GM21390 (cell line): Measurements from ENCODE around the gene SMIM20.

Source experiments
- ATAC-seq: cut with Tn5 transposase; IDR thresholded peaks from one replicate; pipeline ENCODE4 v1.9.1; 2021; ENCODE audit not compliant: unreplicated experiment

The SMIM20 gene

DNA sequence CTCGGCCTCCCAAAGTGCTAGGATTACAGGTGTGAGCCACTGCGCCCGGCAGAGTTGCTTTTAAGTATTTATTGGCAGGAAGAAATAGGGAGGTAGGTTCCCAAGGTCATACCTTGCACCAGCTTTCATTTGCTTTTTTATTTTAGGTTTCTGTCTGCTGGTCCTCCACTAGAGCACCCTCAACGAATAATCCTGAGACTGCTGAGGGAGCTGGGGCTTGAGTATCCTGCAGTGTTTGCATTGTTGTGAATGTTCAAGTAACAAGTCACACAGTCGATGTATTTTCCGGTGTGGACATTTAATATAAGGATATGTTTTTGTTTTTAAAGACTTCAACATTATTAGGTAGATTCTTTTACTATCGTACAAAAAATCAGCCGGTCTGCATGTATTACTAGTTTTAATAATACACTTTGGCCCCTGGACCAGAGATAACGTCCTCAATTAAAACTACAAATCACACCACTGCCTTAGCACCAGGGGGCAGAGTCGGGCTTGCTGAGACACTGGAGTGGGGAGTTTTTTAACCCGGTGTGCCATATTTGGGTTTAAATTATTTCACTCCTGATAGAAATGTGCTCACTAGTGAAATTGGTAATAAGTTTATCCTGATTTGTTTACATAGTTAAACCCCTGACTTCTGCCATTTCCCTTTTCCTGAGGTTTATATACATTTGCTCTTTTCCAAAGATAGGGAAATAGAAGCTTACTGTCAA, 11.6 kb downstream of the SMIM20 start:
- ATAC-seq = peak; percentile 75

DNA sequence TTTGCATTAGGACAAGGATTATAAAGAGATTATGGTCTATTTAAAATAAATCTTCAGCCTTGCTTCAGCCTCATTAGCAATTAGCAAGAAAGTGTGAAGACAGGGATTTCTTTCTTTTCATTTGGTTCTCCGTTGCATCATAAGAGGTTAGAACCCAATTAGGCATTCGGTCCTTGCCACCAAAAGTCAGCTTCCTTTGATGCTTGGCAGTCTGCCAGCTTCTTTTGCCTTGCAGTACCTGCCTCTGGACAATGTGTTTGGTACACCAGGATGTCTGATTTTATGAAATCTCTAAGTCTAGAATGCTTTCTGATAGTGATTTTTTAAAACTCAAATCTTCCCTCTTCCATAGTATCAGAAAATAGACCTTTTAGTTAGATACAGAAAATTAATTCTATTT, 12.4 kb downstream of the SMIM20 start:
- ATAC-seq = no peak

DNA sequence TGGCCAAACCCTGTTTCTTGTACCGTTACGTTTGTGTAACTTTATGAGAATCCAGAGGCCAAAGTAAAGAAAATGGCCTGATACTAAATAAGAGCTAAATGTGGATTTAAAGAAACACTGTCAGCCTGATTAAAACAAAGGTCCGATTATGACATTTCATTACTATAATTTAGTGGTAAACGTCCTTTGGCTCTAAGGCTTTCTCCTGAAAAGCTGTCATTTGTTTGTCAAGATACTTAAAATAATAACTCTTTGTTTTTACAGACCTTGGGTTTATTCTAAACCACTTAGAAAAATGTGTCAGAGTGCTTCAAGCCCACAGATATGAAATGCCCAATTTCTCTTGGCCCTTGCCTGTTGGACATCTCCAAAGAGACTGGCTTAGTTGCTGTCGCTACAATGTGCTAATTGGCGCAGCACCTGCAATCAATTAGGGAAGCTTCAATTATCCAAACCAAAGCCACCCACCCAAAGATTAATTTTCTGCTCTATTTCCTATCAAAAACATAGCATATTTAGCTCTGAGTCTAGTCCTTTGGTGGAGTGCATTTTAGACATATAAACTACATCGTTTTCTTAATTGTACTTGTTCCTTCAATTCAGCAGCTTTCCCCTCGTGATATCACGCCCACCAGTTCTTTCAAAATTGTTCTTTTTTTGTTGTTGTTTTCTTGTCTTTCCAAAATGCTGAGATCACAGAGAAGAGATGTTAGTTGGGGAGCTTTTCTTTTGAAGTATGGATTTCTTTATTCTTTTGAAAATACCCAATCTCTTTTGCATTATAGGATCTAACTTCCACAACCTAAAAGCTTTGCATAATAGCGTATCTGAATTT, 13.6 kb downstream of the SMIM20 start:
- no peak for ATAC-seq

DNA sequence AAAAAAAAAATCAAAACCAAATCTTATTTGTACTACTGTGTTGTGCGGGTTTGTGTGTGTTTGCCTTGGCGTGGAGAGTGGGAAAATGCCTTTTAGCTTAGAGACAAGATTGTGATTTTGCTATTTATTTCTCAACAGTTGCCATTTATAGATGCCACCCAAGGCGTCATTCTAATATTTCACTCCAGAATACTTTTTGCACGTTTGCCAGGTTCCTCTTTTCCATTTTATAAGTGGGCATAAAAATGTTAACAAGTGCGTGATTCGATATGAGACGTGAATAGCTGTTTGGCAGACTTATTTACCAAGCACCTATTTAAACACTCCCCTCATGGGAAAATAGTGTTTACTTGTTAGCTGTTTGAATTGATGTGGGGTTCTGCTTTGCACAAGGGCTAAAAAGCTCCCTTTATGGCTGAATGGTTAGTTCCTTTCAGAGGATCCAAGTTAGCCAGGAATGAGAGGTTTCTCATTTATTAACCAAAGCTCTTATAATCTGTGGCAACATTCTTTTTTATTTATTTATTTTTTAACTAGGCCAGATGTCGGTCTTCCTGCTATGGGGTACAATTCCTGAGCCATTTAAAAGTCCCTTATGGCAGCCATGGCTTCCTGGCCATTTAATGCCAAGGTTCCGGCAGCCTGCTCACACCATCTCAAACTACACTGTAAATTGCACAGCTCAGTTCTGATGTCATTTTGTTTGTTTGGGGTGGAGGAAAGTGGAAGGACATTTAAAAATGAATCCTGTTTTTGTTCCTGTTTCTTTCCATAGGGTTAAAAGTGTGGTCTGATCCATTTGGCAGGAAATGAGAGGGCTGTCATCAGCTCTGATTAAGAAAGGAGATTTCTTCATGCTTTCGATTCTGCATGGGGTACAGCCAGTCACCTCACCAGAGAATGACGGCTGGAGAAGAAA, 14.6 kb downstream of the SMIM20 start:
- ATAC-seq = no peak

DNA sequence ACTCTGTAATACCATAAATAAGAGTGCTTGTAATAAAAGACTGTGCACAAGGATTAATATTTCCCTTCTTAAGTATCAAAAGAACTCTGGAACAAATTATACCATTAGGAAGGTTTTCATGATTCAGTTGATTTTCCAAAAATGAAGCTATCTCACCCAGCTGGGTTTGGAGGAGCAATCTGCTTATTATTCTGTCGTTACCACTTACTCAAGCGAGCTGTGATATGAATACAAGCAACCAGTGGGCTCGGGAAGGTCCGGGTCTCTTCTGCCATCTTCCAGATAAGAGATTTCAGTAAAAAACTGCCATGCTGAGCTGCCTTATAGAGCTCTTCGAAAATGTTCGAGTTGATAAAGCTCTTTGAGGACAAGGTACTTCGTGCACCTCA, 15.3 kb downstream of the SMIM20 start:
- no peak for ATAC-seq

DNA sequence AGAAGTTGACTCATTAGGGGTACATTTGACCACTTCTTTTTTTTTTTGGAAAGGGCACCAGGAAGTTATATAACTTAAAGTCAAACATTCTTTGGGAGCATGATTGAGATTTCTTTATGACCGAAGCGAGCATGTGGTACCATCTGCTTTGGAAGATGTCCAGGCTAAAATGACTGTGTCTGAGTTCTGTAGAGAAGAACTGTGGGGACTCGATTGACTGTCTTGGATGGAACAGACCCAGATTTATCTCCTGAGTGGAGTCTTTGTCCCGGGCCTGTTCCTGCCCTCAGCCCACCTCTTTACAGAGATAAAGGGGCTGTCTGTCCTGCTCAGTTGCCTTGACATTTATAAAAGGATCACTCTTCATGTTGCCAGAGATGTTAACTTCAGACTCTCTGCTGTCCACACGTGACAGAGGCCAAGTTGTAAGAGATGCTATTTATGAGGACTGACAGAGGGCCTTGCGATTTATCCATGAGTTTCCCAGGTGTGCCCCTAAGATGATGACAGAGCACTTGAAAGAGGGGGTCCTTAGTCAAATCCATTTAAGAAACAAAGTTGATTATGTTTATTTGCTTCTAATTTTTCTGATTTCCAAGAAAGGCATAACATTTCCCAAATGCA, 16.8 kb downstream of the SMIM20 start:
- ATAC-seq = no peak

DNA sequence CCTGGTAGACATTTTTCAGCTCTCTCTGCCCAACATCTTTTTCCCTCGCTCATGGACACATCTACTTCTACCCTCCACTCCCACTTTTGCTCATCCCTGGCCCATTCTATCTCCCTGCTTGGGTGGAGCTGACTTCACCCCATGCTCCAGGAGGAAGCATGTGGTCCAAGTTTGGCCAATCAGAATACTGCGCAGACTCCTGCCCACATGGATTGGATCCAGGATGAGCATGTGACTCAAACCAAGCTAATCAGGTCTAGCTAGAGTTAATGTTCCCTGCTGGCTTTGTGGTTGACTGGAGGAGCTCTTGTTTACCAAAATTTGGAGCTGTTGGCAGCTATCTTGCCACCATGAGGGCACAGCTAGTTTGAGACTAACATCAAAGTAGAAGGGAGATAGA, 22.7 kb downstream of the SMIM20 start:
- ATAC-seq = no peak

DNA sequence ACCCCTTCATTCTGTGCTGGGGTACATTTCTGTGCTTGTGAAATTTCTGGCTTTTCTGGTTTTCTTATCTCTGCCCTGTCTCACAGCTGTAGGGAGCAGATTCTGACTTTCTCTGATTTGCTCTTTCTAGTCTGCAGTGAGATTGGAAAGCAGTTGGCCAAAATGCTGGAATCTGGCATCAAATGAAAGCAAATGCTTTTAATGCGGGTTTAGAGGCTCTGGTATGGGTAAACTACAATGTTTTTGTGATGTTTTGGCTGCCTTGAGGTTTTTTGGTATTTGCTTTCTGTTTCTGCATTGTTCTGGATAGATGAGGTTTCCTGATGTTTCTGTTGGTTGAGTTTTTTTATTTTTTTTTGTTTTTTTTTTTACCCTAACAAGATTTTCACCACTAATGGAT, 23.8 kb downstream of the SMIM20 start:
- ATAC-seq = no peak

DNA sequence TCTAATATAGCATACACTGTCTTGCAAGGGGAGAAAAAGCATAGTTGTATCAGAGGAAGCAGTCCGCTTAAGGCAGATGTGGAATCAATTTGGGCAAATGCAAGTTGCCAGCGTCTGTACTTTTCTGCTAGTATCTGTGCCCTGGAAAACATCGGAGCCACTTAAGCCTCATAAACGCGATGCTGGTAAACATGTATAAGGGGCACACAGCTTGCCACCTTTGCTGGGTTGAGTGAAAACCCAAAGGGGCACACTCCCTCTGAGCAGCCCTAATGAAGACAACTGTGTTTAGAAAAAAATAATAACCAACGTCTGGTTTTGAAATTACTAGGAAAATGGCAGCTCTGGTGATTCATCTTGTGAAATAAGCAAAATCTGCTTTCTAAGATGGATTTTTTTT, 24.3 kb downstream of the SMIM20 start:
- ATAC-seq = peak; percentile 21

DNA sequence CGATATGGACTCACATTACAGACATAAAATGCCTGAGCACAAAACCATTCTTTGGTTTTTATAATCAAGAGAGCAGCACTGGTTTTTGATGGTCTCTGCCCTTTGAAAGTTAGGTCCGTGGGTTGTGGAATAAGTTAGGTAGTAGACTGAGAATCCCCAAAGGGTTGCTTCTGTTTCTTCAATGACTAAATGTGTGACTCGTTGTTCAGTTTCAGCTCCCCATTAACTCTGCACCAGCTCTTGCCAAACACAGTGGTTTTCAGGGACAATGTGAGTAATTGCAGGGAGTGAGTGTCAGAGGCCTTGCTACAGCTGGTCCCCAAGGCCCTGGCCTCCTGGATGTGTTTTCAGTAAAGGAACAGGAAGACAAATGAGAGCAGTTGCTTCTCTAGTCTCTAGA, 24.8 kb downstream of the SMIM20 start:
- peak; percentile 89 for ATAC-seq

DNA sequence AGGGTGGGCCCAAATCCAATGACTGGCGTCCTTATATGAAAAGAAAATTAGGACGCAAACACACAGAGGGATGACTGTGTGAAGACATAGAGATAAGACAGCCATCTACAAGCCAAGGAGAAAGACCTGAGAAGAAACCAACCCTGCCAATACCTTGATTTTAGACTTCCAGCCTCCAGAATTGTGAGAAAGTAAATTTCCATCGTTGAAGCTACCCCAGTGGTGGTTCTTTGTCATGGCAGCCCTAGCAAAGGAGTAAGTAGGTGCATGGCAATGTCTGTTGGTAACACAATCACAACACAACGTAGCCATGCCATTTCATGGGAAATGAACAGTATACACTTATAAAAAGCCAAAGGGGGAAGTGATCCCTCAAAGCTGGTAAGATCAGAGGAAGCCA, 25.3 kb downstream of the SMIM20 start:
- no peak for ATAC-seq

DNA sequence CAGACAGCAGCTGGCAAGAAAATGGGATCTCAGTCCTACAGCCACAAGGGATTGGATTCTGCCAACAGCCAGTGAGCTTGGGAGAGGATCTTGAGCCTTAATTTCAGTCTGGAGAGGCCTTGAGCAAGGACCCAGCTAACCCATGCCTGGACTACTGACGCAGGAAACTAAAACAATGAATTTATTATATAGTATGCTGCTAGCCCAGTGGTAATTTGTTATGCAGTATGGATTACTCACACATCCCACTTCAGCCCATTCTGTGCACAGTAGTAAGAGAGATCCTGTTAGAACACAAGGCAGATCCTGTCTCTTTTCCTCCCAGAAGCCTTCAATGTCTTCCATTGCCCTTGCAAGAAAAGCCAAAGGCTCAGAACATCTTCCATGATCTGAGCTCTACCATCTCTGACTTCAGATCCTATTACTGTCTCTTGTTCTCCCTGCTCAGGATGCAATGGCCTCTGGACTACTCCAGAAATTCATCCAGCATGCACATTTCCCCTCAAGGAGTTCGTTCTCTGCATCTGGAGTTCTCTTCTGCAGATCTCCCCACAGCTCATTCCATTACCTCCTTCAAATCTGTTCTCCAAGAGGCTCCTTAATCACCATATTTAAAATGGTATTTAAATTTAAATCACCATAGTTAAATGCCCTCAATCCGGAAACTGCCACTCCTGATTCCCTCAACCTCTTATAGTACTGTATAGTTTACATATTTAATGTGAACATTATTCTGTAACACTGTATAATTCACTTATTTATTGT, 27.6 kb downstream of the SMIM20 start:
- ATAC-seq = no peak

DNA sequence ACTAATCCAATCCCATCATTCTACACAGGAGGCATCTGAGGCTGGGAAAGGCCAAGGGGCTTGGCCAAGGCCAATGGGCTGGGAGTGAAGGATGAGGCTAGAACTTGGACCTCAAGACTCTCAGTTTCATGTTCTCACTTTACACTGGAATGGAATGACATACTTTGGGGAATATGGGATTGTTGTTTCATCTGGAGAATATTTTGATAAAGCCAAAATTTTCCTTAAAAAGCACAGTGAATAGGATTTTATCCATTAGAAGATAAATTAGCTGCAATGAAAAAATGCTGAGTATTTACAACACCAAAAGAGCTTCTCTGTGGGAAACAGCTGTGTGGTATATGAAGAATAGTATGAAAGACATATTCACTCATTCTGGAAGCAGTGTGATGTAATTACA, 29.3 kb downstream of the SMIM20 start:
- ATAC-seq = no peak

DNA sequence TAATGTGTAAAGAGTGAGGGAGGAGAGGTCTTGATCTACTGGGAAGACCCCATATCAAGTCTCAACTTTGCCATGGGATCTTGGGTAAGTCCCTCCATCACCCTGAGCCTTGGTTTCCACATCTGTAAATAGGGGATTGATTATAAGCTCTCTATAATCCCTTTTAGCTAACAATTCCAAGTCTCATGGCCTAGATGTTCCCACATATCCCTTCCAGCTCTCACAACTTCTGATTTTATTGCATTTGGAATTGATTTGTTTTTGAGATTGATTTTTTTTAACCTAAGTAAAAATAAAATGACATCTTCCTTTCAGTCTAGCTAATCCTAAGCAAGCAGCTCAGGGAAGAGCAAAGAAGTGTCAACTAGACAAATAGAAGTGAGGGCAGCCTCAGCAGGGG, 29.8 kb downstream of the SMIM20 start:
- no peak for ATAC-seq

DNA sequence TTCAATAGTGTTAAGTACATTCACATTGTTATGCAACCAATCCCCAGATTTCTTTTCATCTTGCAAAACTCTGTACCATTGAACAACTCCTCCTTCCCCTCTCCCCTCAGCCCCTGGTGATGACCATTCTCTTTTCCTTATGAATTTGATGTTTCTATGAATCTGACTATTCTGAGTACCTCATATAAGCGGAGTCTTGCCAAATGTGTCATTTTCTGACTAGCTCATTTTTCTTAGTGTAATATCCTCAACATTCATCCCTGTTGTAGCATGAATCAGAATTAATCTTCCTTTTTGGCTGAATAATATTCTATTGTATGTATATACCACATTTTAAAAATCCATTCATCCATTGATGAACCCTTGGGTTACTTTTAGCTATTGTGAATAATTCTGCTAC, 34.0 kb downstream of the SMIM20 start:
- no peak for ATAC-seq

DNA sequence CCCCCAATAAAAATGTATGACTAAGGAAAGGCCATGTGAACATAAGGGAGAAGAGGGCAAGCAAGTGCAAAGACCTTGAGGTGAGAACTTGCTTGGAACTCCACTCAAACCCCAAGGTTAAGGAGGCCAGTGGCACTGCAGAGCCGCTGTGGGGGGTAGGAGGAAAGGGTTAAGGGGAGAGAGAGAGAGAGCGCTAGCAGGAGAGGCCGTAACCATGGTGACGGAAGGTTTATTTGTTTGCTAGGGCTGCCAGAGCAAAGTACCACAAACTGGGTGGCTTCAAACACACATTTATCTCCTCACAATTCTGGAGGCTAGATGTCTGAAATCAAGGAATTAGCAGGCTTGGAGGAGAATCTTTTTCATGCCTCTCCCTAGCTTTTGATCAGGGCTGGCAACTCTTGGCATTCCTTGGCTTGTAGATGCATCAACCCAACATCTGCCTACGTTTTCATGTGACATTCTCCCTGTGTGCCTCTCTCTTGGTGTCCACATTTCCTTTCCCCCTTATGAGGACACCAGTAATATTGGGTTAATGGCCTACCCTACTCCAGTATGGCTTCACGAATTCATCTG, 35.2 kb downstream of the SMIM20 start:
- ATAC-seq = no peak

DNA sequence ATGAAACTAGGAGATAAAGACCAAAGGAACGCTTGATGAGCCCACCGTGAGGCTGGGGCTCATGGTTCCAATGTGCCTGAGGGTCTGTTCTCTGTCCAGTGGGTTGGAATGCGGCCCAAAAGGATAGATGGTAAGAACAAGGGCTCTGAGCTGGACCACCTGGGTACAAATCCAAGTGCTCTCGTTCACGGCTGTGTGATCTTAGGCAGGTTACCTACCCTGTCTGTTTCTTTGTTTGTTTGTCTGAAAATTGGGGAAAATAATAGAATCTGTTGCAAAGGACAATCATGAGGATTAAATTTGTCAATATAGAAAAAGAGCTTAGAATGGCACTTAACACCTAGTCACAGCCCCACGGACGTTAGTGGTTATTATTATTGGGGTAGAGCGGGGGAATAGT, 36.0 kb downstream of the SMIM20 start:
- no peak for ATAC-seq

DNA sequence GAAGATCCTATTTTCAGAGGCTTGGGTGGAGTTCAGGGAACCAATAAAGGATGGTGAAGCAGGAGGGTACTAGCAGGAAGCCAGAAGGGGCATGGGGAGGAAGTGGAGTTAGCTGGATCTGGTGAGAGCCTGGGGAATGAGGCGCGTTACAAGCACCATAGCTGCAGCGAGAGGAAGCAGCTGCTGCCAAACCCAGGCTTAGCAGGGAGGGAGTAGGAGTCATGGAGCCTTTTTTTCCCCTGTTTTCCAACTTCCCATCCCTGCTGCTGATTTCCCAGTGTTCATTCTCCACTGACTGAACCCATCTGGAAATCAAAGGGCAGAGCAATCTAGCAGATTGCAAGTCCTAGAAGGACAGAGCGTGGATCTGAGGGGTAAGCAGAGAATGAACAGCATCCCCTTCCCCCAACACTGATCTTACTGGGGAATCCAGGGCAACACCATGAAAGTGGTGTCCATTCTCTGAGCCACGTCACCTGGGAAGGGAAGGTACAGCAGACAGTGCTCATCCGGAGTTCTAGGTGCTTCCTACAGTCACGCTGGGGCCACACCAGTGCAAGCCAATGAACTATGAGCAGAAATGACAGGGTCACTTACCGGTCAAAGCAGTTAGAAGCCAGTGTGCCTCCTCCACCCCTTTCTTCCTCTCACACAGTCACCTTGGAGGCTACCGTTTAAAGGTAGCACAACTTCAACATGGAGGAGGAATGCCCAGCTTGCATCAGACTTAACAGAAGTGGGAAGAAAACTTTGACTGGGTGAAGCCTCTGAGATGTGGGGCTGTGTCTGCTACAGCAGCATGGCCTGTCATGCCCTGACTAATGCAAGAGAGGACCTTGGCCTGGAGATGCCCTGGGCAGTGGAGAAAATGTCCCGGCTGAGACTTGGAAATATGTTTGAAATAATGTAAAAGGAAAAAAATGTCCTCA, 36.7 kb downstream of the SMIM20 start:
- ATAC-seq = no peak

DNA sequence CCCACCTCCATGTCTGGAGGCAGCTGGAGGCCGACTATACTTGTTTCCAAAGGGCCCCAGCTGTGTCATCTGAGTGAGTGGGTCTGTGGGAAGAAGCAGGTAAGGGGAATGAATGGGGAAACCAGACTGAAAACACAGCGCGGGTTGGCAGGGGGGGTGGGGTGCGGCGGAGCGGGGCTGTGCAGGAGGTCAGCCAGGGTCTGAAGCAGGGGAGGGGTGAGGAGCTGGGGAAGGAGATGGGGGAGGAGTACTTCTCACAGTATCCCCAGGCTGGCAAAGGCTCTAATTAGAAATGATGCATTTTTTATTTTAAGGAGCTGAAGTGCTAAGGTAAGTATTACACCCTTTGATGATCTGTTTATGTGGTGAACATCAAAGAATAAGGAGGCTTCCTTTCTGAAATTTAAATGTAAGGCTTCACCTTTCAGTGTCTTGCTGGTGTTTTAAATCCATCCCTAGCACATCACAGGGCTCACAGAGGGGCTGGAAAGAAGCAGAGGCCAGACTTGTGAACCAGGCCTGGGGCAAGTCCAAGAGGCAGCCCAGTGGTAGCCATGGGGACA, 37.5 kb downstream of the SMIM20 start:
- ATAC-seq = no peak
